IPS-18a (cell line): ENCODE results near the gene SPOCK1.

Experiments
- H3K27ac ChIP-seq: one replicate; pipeline ENCODE4 v1.5.1; 2013; ENCODE audit warnings: low read length
- H3K27me3 ChIP-seq: one replicate; pipeline ENCODE4 v1.6.1; 2013; ENCODE audit warnings: mild to moderate bottlenecking, low read length; ENCODE audit not compliant: control insufficient read depth, insufficient read depth
- H3K36me3 ChIP-seq: one replicate; pipeline ENCODE4 v1.6.1; 2013; ENCODE audit warnings: low read depth, low read length; ENCODE audit not compliant: control insufficient read depth
- H3K4me1 ChIP-seq: one replicate; pipeline ENCODE4 v1.6.1; 2013; ENCODE audit warnings: low read depth, low read length; ENCODE audit not compliant: control insufficient read depth
- H3K4me3 ChIP-seq: one replicate; pipeline ENCODE4 v1.5.1; 2013; ENCODE audit warnings: low read length
- H3K9ac ChIP-seq: one replicate; pipeline ENCODE4 v1.6.1; 2013; ENCODE audit warnings: mild to moderate bottlenecking, low read length, moderate library complexity
- H3K9me3 ChIP-seq: one replicate; pipeline ENCODE4 v1.6.1; 2013; ENCODE audit warnings: low read depth, low read length; ENCODE audit not compliant: control insufficient read depth

SPOCK1 gene

GRCh38 chr5:137336565-137337120 is 162.5 kb downstream of the SPOCK1 start:
- no peaks in the 10 kb centered on the region for H3K4me1 ChIP-seq
- no peak overlapping the region for H3K9ac ChIP-seq

GRCh38 chr5:137336161-137336560 is 163.0 kb downstream of the SPOCK1 start:
- Histone ChIP-seq H3K36me3 (no peaks in the 10 kb centered on the region), H3K9ac (no peak overlapping the region), H3K27ac (no peak overlapping the region), H3K4me1 (no peaks in the 10 kb centered on the region), H3K27me3 (no peaks in the 10 kb centered on the region), H3K9me3 (no peaks in the 10 kb centered on the region), H3K4me3 (no peak overlapping the region)

More at GRCh38 chr5:137336565-137337120, 162.5 kb downstream of the SPOCK1 start:
- Histone ChIP-seq H3K9me3 (no peaks in the 10 kb centered on the region), H3K27me3 (no peaks in the 10 kb centered on the region), H3K4me3 (no peak overlapping the region), H3K36me3 (no peaks in the 10 kb centered on the region), H3K27ac (no peak overlapping the region)

GRCh38 chr5:137335493-137335892 is 163.6 kb downstream of the SPOCK1 start:
- Histone ChIP-seq H3K36me3 (no peaks in the 10 kb centered on the region), H3K27me3 (no peaks in the 10 kb centered on the region), H3K4me1 (no peaks in the 10 kb centered on the region), H3K27ac (no peak overlapping the region), H3K4me3 (no peak overlapping the region), H3K9me3 (no peaks in the 10 kb centered on the region), H3K9ac (no peak overlapping the region)

GRCh38 chr5:137333928-137334327 is 165.2 kb downstream of the SPOCK1 start:
- Histone ChIP-seq H3K9me3 (no peaks in the 10 kb centered on the region), H3K36me3 (no peaks in the 10 kb centered on the region), H3K9ac (no peak overlapping the region), H3K27me3 (no peaks in the 10 kb centered on the region), H3K4me1 (no peaks in the 10 kb centered on the region), H3K4me3 (no peak overlapping the region), H3K27ac (no peak overlapping the region)

GRCh38 chr5:137333475-137333874 is 165.7 kb downstream of the SPOCK1 start:
- H3K4me3 ChIP-seq = no peak overlapping the region
- H3K4me1 ChIP-seq = no peaks in the 10 kb centered on the region
- H3K27ac ChIP-seq = no peak overlapping the region
- no peak overlapping the region for H3K9ac ChIP-seq
- H3K9me3 ChIP-seq = no peaks in the 10 kb centered on the region
- no peaks in the 10 kb centered on the region for H3K36me3 ChIP-seq
- H3K27me3 ChIP-seq = no peaks in the 10 kb centered on the region

- Histone ChIP-seq H3K27ac (no peak overlapping the region), H3K4me3 (no peak overlapping the region), H3K36me3 (no peaks in the 10 kb centered on the region), H3K9ac (no peak overlapping the region), H3K4me1 (no peaks in the 10 kb centered on the region), H3K9me3 (no peaks in the 10 kb centered on the region), H3K27me3 (no peaks in the 10 kb centered on the region)
These were observed 166.8 kb downstream of the SPOCK1 start for GRCh38 chr5:137332296-137332695.

GRCh38 chr5:137329586-137330296 is 169.4 kb downstream of the SPOCK1 start:
- H3K4me3 ChIP-seq = no peak overlapping the region
- H3K36me3 ChIP-seq = no peaks in the 10 kb centered on the region
- H3K27me3 ChIP-seq = no peaks in the 10 kb centered on the region
- H3K4me1 ChIP-seq = no peaks in the 10 kb centered on the region
- H3K9me3 ChIP-seq = no peaks in the 10 kb centered on the region
- no peak overlapping the region for H3K27ac ChIP-seq
- H3K9ac ChIP-seq = no peak overlapping the region

GRCh38 chr5:137328991-137329390 is 170.1 kb downstream of the SPOCK1 start:
- Histone ChIP-seq H3K9ac (no peak overlapping the region), H3K27me3 (no peaks in the 10 kb centered on the region), H3K36me3 (no peaks in the 10 kb centered on the region), H3K4me3 (no peak overlapping the region), H3K4me1 (no peaks in the 10 kb centered on the region), H3K27ac (no peak overlapping the region), H3K9me3 (no peaks in the 10 kb centered on the region)

GRCh38 chr5:137328463-137328862 is 170.7 kb downstream of the SPOCK1 start:
- H3K4me1 ChIP-seq = no peaks in the 10 kb centered on the region
- H3K9me3 ChIP-seq = no peaks in the 10 kb centered on the region
- no peaks in the 10 kb centered on the region for H3K27me3 ChIP-seq

GRCh38 chr5:137325721-137326120 is 173.4 kb downstream of the SPOCK1 start:
- no peaks in the 10 kb centered on the region for H3K9me3 ChIP-seq
- no peak overlapping the region for H3K27ac ChIP-seq
- H3K9ac ChIP-seq = no peak overlapping the region
- H3K4me3 ChIP-seq = no peak overlapping the region
- H3K27me3 ChIP-seq = no peaks in the 10 kb centered on the region
- no peaks in the 10 kb centered on the region for H3K36me3 ChIP-seq
- H3K4me1 ChIP-seq = no peaks in the 10 kb centered on the region

More at GRCh38 chr5:137328463-137328862, 170.7 kb downstream of the SPOCK1 start:
- Histone ChIP-seq H3K36me3 (no peaks in the 10 kb centered on the region), H3K9ac (no peak overlapping the region), H3K27ac (no peak overlapping the region), H3K4me3 (no peak overlapping the region)

GRCh38 chr5:137320056-137321045 is 178.8 kb downstream of the SPOCK1 start:
- no peak overlapping the region for H3K27ac ChIP-seq
- no peak overlapping the region for H3K9ac ChIP-seq
- no peak overlapping the region for H3K4me3 ChIP-seq

More at GRCh38 chr5:137320056-137321045, 178.8 kb downstream of the SPOCK1 start:
- H3K9me3 ChIP-seq = no peaks in the 10 kb centered on the region
- no peaks in the 10 kb centered on the region for H3K27me3 ChIP-seq
- peaks cover 8% of the 10 kb centered on the region for H3K4me1 ChIP-seq
- H3K36me3 ChIP-seq = no peaks in the 10 kb centered on the region
